HepG2 (cell line): ENCODE data around the gene TCTA. TPM values are rescaled to one million over a fixed set of nuclear protein-coding genes. Genes with fewer than 3 reads are reported as not detected.

Source experiments
- FOXJ3 ChIP-seq: sonication (generic); formaldehyde crosslinking; IDR thresholded peaks from 2 replicates; pipeline ENCODE4 v1.4.0; 2020; ENCODE audit warnings: missing genetic modification reagents, mild to moderate bottlenecking, borderline replicate concordance
- KDM6A ChIP-seq: IDR thresholded peaks from 2 replicates; pipeline ENCODE4 v1.6.1; 2016; ENCODE audit warnings: low read depth
- KLF9 ChIP-seq: IDR thresholded peaks from 2 replicates; pipeline ENCODE4 v1.6.1; 2016; ENCODE audit warnings: low read depth
- NFATC3 ChIP-seq: sonication (generic); formaldehyde crosslinking; IDR thresholded peaks from 2 replicates; pipeline ENCODE4 v1.5.1; 2020; ENCODE audit warnings: mild to moderate bottlenecking, missing genetic modification reagents
- NONO ChIP-seq, 2 experiments: fragments of 450-650 bp in 1 of 2; sonication (generic) in 1 of 2; formaldehyde crosslinking in 1 of 2; IDR thresholded peaks in 1 of 2; conservative IDR thresholded peaks in 1 of 2; 2 replicates each; pipeline versions ENCODE4 v1.6.1 to v1.8.0; 2017 to 2022; ENCODE audit warnings: mild to moderate bottlenecking in 1 of 2, missing genetic modification reagents in 1 of 2, moderate library complexity in 1 of 2
- RBFOX2 ChIP-seq: fragments of 200-400 bp; formaldehyde crosslinking; IDR thresholded peaks from 2 replicates; pipeline ENCODE4 v1.6.1; 2017; ENCODE audit warnings: low read depth, mild to moderate bottlenecking, low read length
- SOX13 ChIP-seq, 3 experiments: fragments of 450-650 bp in 1 of 3; sonication (generic) in 1 of 3; formaldehyde crosslinking in 1 of 3; IDR thresholded peaks in 2 of 3; conservative IDR thresholded peaks in 1 of 3; 2 replicates each; pipeline versions ENCODE4 v1.5.0 to v1.6.1; 2016 to 2020; ENCODE audit warnings: antibody characterized with exemption in 1 of 3, mild to moderate bottlenecking in 1 of 3, missing compliant biosample characterization in 1 of 3, missing genetic modification reagents in 1 of 3, moderate library complexity in 1 of 3
- ZNF138 ChIP-seq: sonication (generic); formaldehyde crosslinking; IDR thresholded peaks from 2 replicates; pipeline ENCODE4 v1.5.0; 2020; ENCODE audit warnings: mild to moderate bottlenecking, low read depth, missing genetic modification reagents
- ZNF296 ChIP-seq: sonication (generic); formaldehyde crosslinking; conservative IDR thresholded peaks from 2 replicates; pipeline ENCODE4 v1.5.0; 2020; ENCODE audit warnings: mild to moderate bottlenecking, missing genetic modification reagents
- ZNF350 ChIP-seq: sonication (generic); formaldehyde crosslinking; IDR thresholded peaks from 2 replicates; pipeline ENCODE4 v1.4.0; 2020; ENCODE audit warnings: mild to moderate bottlenecking, low read depth, missing genetic modification reagents, borderline replicate concordance
- ZNF552 ChIP-seq: sonication (generic); formaldehyde crosslinking; IDR thresholded peaks from 2 replicates; pipeline ENCODE4 v1.9.0; 2022; ENCODE audit warnings: missing genetic modification reagents, mild to moderate bottlenecking, borderline replicate concordance
- polyA plus RNA-seq, 8 experiments: library from polyadenylated mRNA; depleted of rRNA in 3 of 8; stranded (reverse) in 7 of 8; unstranded in 1 of 8; fragments of >200 nt; fragmentation: Illumina TruSeq in 4 of 8; extraction: Trizol in 4 of 8; gene quantifications; 2 replicates each; pipeline versions ENCODE4 v1.2.1 to v1.2.3, GENCODE V29; 2011 to 2016; ENCODE audit warnings: low read depth in 4 of 8, missing spikeins in 1 of 8, mixed read lengths in 1 of 8; ENCODE audit not compliant: insufficient read depth in 1 of 8
- total RNA-seq, 5 experiments: library from RNA; depleted of rRNA; stranded (reverse); fragments of >200 nt; fragmentation: Illumina TruSeq; extraction: Trizol; gene quantifications; 2 replicates each; pipeline ENCODE4 v1.2.3, GENCODE V29; 2016; ENCODE audit warnings: low read depth in 1 of 5
- TF ChIP-seq, protein P1 (sequence below): sonication (generic); formaldehyde crosslinking; IDR thresholded peaks from 2 replicates; pipeline ENCODE4 v1.8.0; 2022; ENCODE audit warnings: mild to moderate bottlenecking, missing genetic modification reagents, moderate library complexity
- TF ChIP-seq, protein P2 (sequence below): sonication (generic); formaldehyde crosslinking; IDR thresholded peaks from 2 replicates; pipeline ENCODE4 v1.4.0; 2020; ENCODE audit warnings: missing genetic modification reagents, mild to moderate bottlenecking, borderline replicate concordance
- TF ChIP-seq, protein P3 (sequence below): sonication (generic); formaldehyde crosslinking; IDR thresholded peaks from 2 replicates; pipeline ENCODE4 v1.4.0; 2020; ENCODE audit warnings: missing genetic modification reagents
- TF ChIP-seq, protein P4 (sequence below): sonication (generic); formaldehyde crosslinking; IDR thresholded peaks from 2 replicates; pipeline ENCODE4 v1.5.0; 2020; ENCODE audit warnings: missing genetic modification reagents
- TF ChIP-seq, protein P5 (sequence below): sonication (generic); formaldehyde crosslinking; IDR thresholded peaks from 2 replicates; pipeline ENCODE4 v1.5.0; 2020; ENCODE audit warnings: missing genetic modification reagents
- TF ChIP-seq, protein P6 (sequence below): sonication (generic); formaldehyde crosslinking; IDR thresholded peaks from 2 replicates; pipeline ENCODE4 v1.4.0; 2020; ENCODE audit warnings: mild to moderate bottlenecking, missing genetic modification reagents

The TCTA gene
- total and polyA plus RNA-seq, 2 of the 13 experiments (the other 11 are each of a cell fraction or from before 2014, with no cell fraction given) = 8.3 to 13.2 TPM

DNA sequence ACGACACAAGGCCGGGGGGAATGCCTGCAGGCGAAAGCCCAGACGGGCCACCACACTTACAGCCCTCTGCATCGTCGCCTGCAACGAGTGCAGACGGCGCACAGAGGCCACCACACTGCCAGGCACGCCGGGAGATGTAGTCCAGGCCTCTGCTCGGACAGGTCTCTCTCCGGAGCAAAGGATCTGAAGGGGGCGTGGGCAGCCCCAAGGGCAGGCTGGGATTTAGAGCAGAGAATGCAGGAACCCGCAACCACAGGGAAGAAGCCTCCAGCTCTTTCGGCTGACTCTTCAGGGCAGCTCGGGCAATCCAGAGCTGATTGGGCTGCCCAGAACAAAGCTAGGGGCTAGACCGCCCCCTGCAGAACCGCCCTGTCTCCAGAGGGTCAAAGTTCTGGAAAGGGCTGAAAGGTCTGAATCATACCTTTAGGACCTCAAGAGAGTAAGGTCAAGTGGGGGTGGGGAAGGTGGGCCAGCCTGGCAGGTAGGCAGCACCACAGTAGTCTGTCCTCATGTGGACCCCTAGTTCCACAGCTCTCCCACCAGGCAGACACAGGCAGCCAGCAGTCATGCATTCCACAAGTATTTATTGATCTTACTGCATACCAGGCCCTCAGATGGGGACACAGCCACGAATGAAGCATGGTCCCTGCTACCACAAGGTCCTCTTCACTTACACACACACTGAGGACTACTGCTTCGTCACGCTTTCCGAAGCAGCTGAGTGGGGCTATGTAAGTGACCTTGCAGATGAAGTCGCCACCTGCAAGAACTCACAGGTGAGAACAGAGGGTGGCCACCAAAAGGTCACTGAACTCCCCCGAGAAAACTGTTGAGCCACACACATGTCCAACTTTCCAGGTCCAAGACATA, 10.4 kb downstream of the TCTA start, which contains the start of gene AMT (continued):
- TF ChIP-seq, protein P1, sequence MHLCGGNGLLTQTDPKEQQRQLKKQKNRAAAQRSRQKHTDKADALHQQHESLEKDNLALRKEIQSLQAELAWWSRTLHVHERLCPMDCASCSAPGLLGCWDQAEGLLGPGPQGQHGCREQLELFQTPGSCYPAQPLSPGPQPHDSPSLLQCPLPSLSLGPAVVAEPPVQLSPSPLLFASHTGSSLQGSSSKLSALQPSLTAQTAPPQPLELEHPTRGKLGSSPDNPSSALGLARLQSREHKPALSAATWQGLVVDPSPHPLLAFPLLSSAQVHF (CRISPR knock-in tag) = no peak
- no peak for TF ChIP-seq KLF9 (CRISPR knock-in tag)
- TF ChIP-seq NONO (IDR thresholded peaks at IDR 0.05) = no peak
- peak; percentile 69 for TF ChIP-seq NONO (CRISPR knock-in tag; conservative IDR thresholded peaks at IDR 0.05)
- TF ChIP-seq KDM6A (CRISPR knock-in tag) = peak; percentile 15; the same call in 1 of the 2 replicates
- peak; percentile 8; the same call in 1 of the 2 replicates for TF ChIP-seq SOX13 (IDR thresholded peaks at IDR 0.05)
- peak in 1 of 2 experiments; percentile 68; a peak in 2 of 4 replicates for TF ChIP-seq SOX13 (CRISPR knock-in tag; conservative IDR thresholded peaks at IDR 0.05 in 1 of 2, IDR thresholded peaks at IDR 0.05 in 1 of 2)
- TF ChIP-seq, protein P2, sequence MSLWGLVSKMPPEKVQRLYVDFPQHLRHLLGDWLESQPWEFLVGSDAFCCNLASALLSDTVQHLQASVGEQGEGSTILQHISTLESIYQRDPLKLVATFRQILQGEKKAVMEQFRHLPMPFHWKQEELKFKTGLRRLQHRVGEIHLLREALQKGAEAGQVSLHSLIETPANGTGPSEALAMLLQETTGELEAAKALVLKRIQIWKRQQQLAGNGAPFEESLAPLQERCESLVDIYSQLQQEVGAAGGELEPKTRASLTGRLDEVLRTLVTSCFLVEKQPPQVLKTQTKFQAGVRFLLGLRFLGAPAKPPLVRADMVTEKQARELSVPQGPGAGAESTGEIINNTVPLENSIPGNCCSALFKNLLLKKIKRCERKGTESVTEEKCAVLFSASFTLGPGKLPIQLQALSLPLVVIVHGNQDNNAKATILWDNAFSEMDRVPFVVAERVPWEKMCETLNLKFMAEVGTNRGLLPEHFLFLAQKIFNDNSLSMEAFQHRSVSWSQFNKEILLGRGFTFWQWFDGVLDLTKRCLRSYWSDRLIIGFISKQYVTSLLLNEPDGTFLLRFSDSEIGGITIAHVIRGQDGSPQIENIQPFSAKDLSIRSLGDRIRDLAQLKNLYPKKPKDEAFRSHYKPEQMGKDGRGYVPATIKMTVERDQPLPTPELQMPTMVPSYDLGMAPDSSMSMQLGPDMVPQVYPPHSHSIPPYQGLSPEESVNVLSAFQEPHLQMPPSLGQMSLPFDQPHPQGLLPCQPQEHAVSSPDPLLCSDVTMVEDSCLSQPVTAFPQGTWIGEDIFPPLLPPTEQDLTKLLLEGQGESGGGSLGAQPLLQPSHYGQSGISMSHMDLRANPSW (CRISPR knock-in tag) = no peak; the same call in 1 of the 2 replicates
- TF ChIP-seq, protein P3, sequence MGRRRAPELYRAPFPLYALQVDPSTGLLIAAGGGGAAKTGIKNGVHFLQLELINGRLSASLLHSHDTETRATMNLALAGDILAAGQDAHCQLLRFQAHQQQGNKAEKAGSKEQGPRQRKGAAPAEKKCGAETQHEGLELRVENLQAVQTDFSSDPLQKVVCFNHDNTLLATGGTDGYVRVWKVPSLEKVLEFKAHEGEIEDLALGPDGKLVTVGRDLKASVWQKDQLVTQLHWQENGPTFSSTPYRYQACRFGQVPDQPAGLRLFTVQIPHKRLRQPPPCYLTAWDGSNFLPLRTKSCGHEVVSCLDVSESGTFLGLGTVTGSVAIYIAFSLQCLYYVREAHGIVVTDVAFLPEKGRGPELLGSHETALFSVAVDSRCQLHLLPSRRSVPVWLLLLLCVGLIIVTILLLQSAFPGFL = no peak
- no peak for TF ChIP-seq ZNF138
- no peak for TF ChIP-seq NFATC3 (CRISPR knock-in tag)
- TF ChIP-seq, protein P4, sequence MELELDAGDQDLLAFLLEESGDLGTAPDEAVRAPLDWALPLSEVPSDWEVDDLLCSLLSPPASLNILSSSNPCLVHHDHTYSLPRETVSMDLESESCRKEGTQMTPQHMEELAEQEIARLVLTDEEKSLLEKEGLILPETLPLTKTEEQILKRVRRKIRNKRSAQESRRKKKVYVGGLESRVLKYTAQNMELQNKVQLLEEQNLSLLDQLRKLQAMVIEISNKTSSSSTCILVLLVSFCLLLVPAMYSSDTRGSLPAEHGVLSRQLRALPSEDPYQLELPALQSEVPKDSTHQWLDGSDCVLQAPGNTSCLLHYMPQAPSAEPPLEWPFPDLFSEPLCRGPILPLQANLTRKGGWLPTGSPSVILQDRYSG (CRISPR knock-in tag) = no peak
- no peak for TF ChIP-seq FOXJ3 (CRISPR knock-in tag)
- TF ChIP-seq, protein P5, sequence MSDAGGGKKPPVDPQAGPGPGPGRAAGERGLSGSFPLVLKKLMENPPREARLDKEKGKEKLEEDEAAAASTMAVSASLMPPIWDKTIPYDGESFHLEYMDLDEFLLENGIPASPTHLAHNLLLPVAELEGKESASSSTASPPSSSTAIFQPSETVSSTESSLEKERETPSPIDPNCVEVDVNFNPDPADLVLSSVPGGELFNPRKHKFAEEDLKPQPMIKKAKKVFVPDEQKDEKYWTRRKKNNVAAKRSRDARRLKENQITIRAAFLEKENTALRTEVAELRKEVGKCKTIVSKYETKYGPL (CRISPR knock-in tag) = 0 out of 2 replicates have a peak, but pooled peaks have one; percentile 27
- TF ChIP-seq ZNF296 (CRISPR knock-in tag) = no peak
- TF ChIP-seq, protein P6, sequence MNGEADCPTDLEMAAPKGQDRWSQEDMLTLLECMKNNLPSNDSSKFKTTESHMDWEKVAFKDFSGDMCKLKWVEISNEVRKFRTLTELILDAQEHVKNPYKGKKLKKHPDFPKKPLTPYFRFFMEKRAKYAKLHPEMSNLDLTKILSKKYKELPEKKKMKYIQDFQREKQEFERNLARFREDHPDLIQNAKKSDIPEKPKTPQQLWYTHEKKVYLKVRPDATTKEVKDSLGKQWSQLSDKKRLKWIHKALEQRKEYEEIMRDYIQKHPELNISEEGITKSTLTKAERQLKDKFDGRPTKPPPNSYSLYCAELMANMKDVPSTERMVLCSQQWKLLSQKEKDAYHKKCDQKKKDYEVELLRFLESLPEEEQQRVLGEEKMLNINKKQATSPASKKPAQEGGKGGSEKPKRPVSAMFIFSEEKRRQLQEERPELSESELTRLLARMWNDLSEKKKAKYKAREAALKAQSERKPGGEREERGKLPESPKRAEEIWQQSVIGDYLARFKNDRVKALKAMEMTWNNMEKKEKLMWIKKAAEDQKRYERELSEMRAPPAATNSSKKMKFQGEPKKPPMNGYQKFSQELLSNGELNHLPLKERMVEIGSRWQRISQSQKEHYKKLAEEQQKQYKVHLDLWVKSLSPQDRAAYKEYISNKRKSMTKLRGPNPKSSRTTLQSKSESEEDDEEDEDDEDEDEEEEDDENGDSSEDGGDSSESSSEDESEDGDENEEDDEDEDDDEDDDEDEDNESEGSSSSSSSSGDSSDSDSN (CRISPR knock-in tag) = no peak
- TF ChIP-seq RBFOX2 = peak; percentile 74
- TF ChIP-seq ZNF350 (CRISPR knock-in tag) = peak; percentile 57; the same call in 1 of the 2 replicates
- no peak for TF ChIP-seq ZNF552
